Measurements from ENCODE around the gene NEK1. TPM values are rescaled to one million over a fixed set of nuclear protein-coding genes. Genes with fewer than 3 reads are reported as not detected.

The NEK1 gene
- total and polyA plus RNA-seq, 4 donors: 3.6 to 32.9 (median 9.3) TPM

GRCh38 chr4:169650227-169650936 lies 38.0 kb upstream of the NEK1 start:
- no peak for TF ChIP-seq CTCF (IDR thresholded peaks at IDR 0.05; ENCODE audit: control extremely low read depth, extremely low read depth)
- DNase-seq (no peak), ATAC-seq (ENCODE audit: insufficient read depth, low FRiP score) (no peak)
- Histone ChIP-seq H3K9ac (ENCODE audit: insufficient read depth in 1 of 2, low read length in 2 of 2) (no peak overlapping the region), H3K27me3 (ENCODE audit: control insufficient read depth in 3 of 3, insufficient read depth in 3 of 3, low read length in 2 of 3) (no peaks in the 10 kb centered on the region), H3K9me3 (ENCODE audit: control insufficient read depth in 4 of 4, insufficient read depth in 3 of 4, low read length in 3 of 4) (no peaks in the 10 kb centered on the region), H3K27ac (ENCODE audit: low read depth in 1 of 2, low read length in 1 of 2) (peak overlapping the region in 1 of 2 donors; percentile 83), H3K4me1 (ENCODE audit: control insufficient read depth in 5 of 5, insufficient read depth in 5 of 5, low read length in 5 of 5) (peaks cover 2 to 18% (median 6%) of the 10 kb centered on the region in 5 donors), H3K4me3 (no peak overlapping the region), H3K36me3 (ENCODE audit: control insufficient read depth in 4 of 4, insufficient read depth in 4 of 4, low read length in 4 of 4) (no peaks in the 10 kb centered on the region)
- 73 to 77% methylated on average over 3 of the region's 3 CpGs for WGBS, 2 donors

- no peak for ATAC-seq (ENCODE audit: insufficient read depth, low FRiP score)
- peak overlapping the region in 1 of 2 donors; percentile 83 for H3K27ac ChIP-seq (ENCODE audit: low read depth in 1 of 2, low read length in 1 of 2)
- no peaks in the 10 kb centered on the region for H3K9me3 ChIP-seq (ENCODE audit: control insufficient read depth in 4 of 4, insufficient read depth in 3 of 4, low read length in 3 of 4)
- no peak for TF ChIP-seq CTCF (IDR thresholded peaks at IDR 0.05; ENCODE audit: control extremely low read depth, extremely low read depth)
- H3K36me3 ChIP-seq (ENCODE audit: control insufficient read depth in 4 of 4, insufficient read depth in 4 of 4, low read length in 4 of 4): peaks cover 0 to 3% (median 0%) of the 10 kb centered on the region in 4 donors
- H3K27me3 ChIP-seq (ENCODE audit: control insufficient read depth in 3 of 3, insufficient read depth in 3 of 3, low read length in 2 of 3): no peaks in the 10 kb centered on the region
- WGBS, 2 donors: 79 to 86% methylated on average over 7 of the region's 7 CpGs
- no peak overlapping the region for H3K4me3 ChIP-seq
- H3K9ac ChIP-seq (ENCODE audit: insufficient read depth in 1 of 2, low read length in 2 of 2): no peak overlapping the region
- peaks cover 2 to 18% (median 6%) of the 10 kb centered on the region in 5 donors for H3K4me1 ChIP-seq (ENCODE audit: control insufficient read depth in 5 of 5, insufficient read depth in 5 of 5, low read length in 5 of 5)
- peak; percentile 24 to 69 (median 57) for DNase-seq
Measured at GRCh38 chr4:169649545-169650226, 37.3 kb upstream of the NEK1 start.

- H3K36me3 ChIP-seq (ENCODE audit: control insufficient read depth in 4 of 4, insufficient read depth in 4 of 4, low read length in 4 of 4): peaks cover 0 to 12% (median 4%) of the 10 kb centered on the region in 4 donors
- WGBS, 2 donors: 83 to 85% methylated on average over 1 of the region's 1 CpG
- H3K27me3 ChIP-seq (ENCODE audit: control insufficient read depth in 3 of 3, insufficient read depth in 3 of 3, low read length in 2 of 3): no peaks in the 10 kb centered on the region
- H3K9ac ChIP-seq (ENCODE audit: insufficient read depth in 1 of 2, low read length in 2 of 2): no peak overlapping the region
- no peak for TF ChIP-seq CTCF (IDR thresholded peaks at IDR 0.05; ENCODE audit: control extremely low read depth, extremely low read depth)
- ATAC-seq (ENCODE audit: insufficient read depth, low FRiP score) (no peak), DNase-seq (peak in 1 of 3 donors; percentile 12)
- no peaks in the 10 kb centered on the region for H3K9me3 ChIP-seq (ENCODE audit: control insufficient read depth in 4 of 4, insufficient read depth in 3 of 4, low read length in 3 of 4)
- H3K4me1 ChIP-seq (ENCODE audit: control insufficient read depth in 5 of 5, insufficient read depth in 5 of 5, low read length in 5 of 5): peaks cover 2 to 15% (median 6%) of the 10 kb centered on the region in 5 donors
- no peak overlapping the region for H3K4me3 ChIP-seq
- peak overlapping the region in 1 of 2 donors; percentile 66 for H3K27ac ChIP-seq (ENCODE audit: low read depth in 1 of 2, low read length in 1 of 2)
Measured at GRCh38 chr4:169645627-169646026, 33.2 kb upstream of the NEK1 start.
